ENCODE data around the gene BRINP3. TPM values are rescaled to one million over a fixed set of nuclear protein-coding genes. Genes with fewer than 3 reads are reported as not detected.

BRINP3 gene
- total RNA-seq, 4 donors from 2014 or later: 2.4 TPM; not detected in 3

DNA sequence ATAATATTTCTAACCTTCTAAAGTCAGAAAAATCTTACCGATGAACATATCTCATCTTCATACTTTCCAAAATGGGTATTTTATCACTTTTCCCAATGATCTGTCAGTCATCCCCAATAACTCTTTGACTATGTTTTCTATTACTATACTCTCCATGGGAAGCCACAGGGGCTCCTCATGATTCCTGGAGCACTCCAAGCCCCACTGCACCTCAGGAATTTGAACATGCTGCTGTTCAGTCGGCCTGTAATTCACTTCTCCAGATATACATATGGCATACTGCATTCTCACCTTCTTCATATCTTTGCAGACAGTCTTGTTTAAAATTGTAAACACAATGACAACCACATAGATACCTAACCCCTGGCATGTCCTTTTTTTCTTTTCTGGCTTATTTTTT lies 333.0 kb downstream of the BRINP3 start:
- no peak for TF ChIP-seq CTCF (IDR thresholded peaks at IDR 0.05; ENCODE audit: low read depth)

GRCh38 chr1:190140644-190141043 lies 337.0 kb downstream of the BRINP3 start:
- no peak for TF ChIP-seq CTCF (IDR thresholded peaks at IDR 0.05; ENCODE audit: low read depth)

- TF ChIP-seq CTCF (IDR thresholded peaks at IDR 0.05; ENCODE audit: low read depth): no peak
These were observed 339.0 kb downstream of the BRINP3 start for GRCh38 chr1:190138702-190139101.

- no peak for TF ChIP-seq CTCF (IDR thresholded peaks at IDR 0.05; ENCODE audit: low read depth)
These were observed 339.4 kb downstream of the BRINP3 start for GRCh38 chr1:190138266-190138665.

DNA sequence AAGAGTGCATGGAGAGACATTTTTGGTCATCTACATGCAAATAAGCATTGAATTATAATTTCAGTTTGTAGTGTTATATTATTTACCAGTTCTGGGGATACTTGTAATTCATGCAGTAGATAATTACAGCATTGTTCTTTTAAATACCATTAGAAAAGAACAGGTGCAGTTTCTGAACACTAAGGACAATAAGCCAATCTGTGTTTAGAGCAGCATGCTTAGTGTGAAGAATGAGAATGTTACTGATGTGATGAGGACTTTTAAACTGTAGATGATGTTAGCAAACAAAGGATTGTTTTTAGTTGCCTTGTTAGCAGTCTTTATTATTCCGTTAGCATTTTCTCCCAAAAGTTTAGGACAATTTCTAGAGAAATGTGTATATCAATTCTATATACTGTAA lies 348.3 kb downstream of the BRINP3 start:
- TF ChIP-seq CTCF (IDR thresholded peaks at IDR 0.05; ENCODE audit: low read depth): no peak

GRCh38 chr1:190126728-190127127 lies 350.9 kb downstream of the BRINP3 start:
- TF ChIP-seq CTCF (IDR thresholded peaks at IDR 0.05; ENCODE audit: low read depth): no peak

- no peak for TF ChIP-seq CTCF (IDR thresholded peaks at IDR 0.05; ENCODE audit: low read depth)
These were observed 353.6 kb downstream of the BRINP3 start for GRCh38 chr1:190124068-190124467.
